Endothelial cell of umbilical vein (primary cell): ENCODE measurements around the gene AK4. TPM values are rescaled to one million over a fixed set of nuclear protein-coding genes. Genes with fewer than 3 reads are reported as not detected.

Source experiments
- BruUV-seq: library from RNA; stranded (reverse); fragments of 400-500 nt; replicated peaks from 2 replicates; lab custom pipeline; 2021; lab: Mats Ljungman, UMichigan
- CTCF ChIA-PET: fragments of 300-600, 350-600 bp; sonication (Branson Sonifier 250); formaldehyde crosslinking; loops from one replicate; lab custom pipeline; 2021; ENCODE audit warnings: antibody characterized with exemption, inconsistent platforms; lab: Charles Lee
- POLR2A ChIA-PET: fragments of 300-600, 350-600 bp; sonication (Branson Sonifier 250); formaldehyde crosslinking; loops from one replicate; lab custom pipeline; 2021; ENCODE audit warnings: antibody characterized with exemption, inconsistent platforms; lab: Charles Lee
- DNase-seq: peaks from one replicate; pipeline ENCODE4 v3.0.0-alpha.2; 2011; ENCODE audit warnings: low read depth, low spot score
- FAIRE-seq: peaks from 2 replicates; lab custom pipeline; 2011; peaks lifted over from hg19 to GRCh38; lab: Jason Lieb, UNC
- H2AFZ ChIP-seq: 2 replicates; pipeline ENCODE4 v1.6.0; 2012; ENCODE audit warnings: low read depth, low read length, control low read depth, inconsistent platforms
- H3K27ac ChIP-seq: 2 replicates; pipeline ENCODE4 v1.5.1; 2011; ENCODE audit warnings: low read depth, mild to moderate bottlenecking, control low read depth, low read length, moderate library complexity; ENCODE audit not compliant: insufficient read depth
- H3K27me3 ChIP-seq, 2 experiments: 2 replicates each; pipeline versions ENCODE4 v1.6.0 to v1.6.1; 2011; ENCODE audit warnings: low read length in 2 of 2, mixed read lengths in 1 of 2; ENCODE audit not compliant: control insufficient read depth in 2 of 2, insufficient read depth in 2 of 2
- H3K36me3 ChIP-seq, 2 experiments: 2 replicates in 1 of 2; 3 replicates in 1 of 2; pipeline ENCODE4 v1.5.1; 2011; ENCODE audit warnings: low read length in 2 of 2, mild to moderate bottlenecking in 1 of 2, moderate library complexity in 1 of 2; ENCODE audit not compliant: control insufficient read depth in 2 of 2, insufficient read depth in 2 of 2; ENCODE audit errors: extremely low read depth in 1 of 2
- H3K4me1 ChIP-seq: 3 replicates; pipeline ENCODE4 v1.5.1; 2011; ENCODE audit warnings: mild to moderate bottlenecking, low read length; ENCODE audit not compliant: control insufficient read depth, insufficient read depth; ENCODE audit errors: extremely low read depth
- H3K4me2 ChIP-seq: 2 replicates; pipeline ENCODE4 v1.6.1; 2011; ENCODE audit warnings: low read length, control low read depth, mixed read lengths; ENCODE audit not compliant: insufficient read depth
- H3K4me3 ChIP-seq, 3 experiments: fragments of 200-600 bp in 1 of 3; sonication (generic), shearing (Covaris generic) in 1 of 3; replicated peaks in 1 of 3; 2 replicates each; pipeline ENCODE4 v1.5.1; 2011 to 2016; ENCODE audit warnings: control low read depth in 3 of 3, low read length in 3 of 3, mild to moderate bottlenecking in 2 of 3, inconsistent platforms in 1 of 3, low read depth in 1 of 3, moderate library complexity in 1 of 3; ENCODE audit not compliant: insufficient read depth in 1 of 3
- H3K79me2 ChIP-seq: 2 replicates; pipeline ENCODE4 v1.6.0; 2012; ENCODE audit warnings: low read length, inconsistent platforms; ENCODE audit not compliant: control insufficient read depth, insufficient read depth
- H3K9ac ChIP-seq: replicated peaks from 2 replicates; pipeline ENCODE3; 2011; ENCODE audit warnings: low read length, control low read depth; ENCODE audit not compliant: insufficient read depth; ENCODE audit errors: extremely low read depth
- H3K9me1 ChIP-seq: replicated peaks from 3 replicates; pipeline ENCODE4 v1.6.0; 2011; ENCODE audit warnings: mild to moderate bottlenecking, low read length; ENCODE audit not compliant: control insufficient read depth, insufficient read depth; ENCODE audit errors: extremely low read depth
- H3K9me3 ChIP-seq: replicated peaks from 2 replicates; pipeline ENCODE4 v1.5.1; 2012; ENCODE audit warnings: low read length, inconsistent platforms; ENCODE audit not compliant: control insufficient read depth, insufficient read depth
- H4K20me1 ChIP-seq: replicated peaks from 2 replicates; pipeline ENCODE3; 2011; ENCODE audit warnings: mild to moderate bottlenecking, low read length; ENCODE audit not compliant: control insufficient read depth, insufficient read depth; ENCODE audit errors: extremely low read depth
- EZH2 ChIP-seq: IDR thresholded peaks from 2 replicates; pipeline ENCODE4 v1.6.1; 2012; ENCODE audit warnings: borderline replicate concordance, low read depth, mild to moderate bottlenecking, moderate library complexity, low read length, inconsistent platforms; ENCODE audit not compliant: severe bottlenecking
- FOS ChIP-seq: IDR thresholded peaks from 2 replicates; pipeline ENCODE4 v1.6.1; 2011; ENCODE audit warnings: mild to moderate bottlenecking, low read length, moderate library complexity, borderline replicate concordance; ENCODE audit not compliant: insufficient read depth
- GATA2 ChIP-seq: IDR thresholded peaks from 2 replicates; pipeline ENCODE4 v1.7.0; 2011; ENCODE audit warnings: low read depth, mild to moderate bottlenecking, moderate library complexity, mixed read lengths, low read length; ENCODE audit not compliant: insufficient read length, insufficient read depth
- JUN ChIP-seq: IDR thresholded peaks from 2 replicates; pipeline ENCODE4 v1.6.1; 2011; ENCODE audit warnings: borderline replicate concordance, low read depth; ENCODE audit not compliant: insufficient read length, insufficient read depth
- MYC ChIP-seq: IDR thresholded peaks from one replicate; pipeline ENCODE4 v1.6.1; 2011; ENCODE audit warnings: mild to moderate bottlenecking, low read depth, low read length
- POLR2A ChIP-seq: IDR thresholded peaks from 2 replicates; pipeline ENCODE4 v1.6.1; 2012; ENCODE audit warnings: low read depth, mild to moderate bottlenecking, control low read depth, low read length
- POLR2AphosphoS5 ChIP-seq: IDR thresholded peaks from 2 replicates; pipeline ENCODE4 v1.6.1; 2012; ENCODE audit warnings: low read depth, mild to moderate bottlenecking, control low read depth, low read length, moderate library complexity; ENCODE audit not compliant: insufficient read depth
- dilution Hi-C: fragments of 300-500 bp; cut with MboI; formaldehyde crosslinking; loops from one replicate; pipeline ENCODE4 v1.15.0; 2019; ENCODE audit warnings: low sequenced_read_pairs; ENCODE audit not compliant: extremely low pct_ligation_motif_present
- intact Hi-C: fragments of 100-400 bp; cut with micrococcal nuclease; formaldehyde crosslinking; loops from one replicate; pipeline ENCODE4 v1.10.0; 2022
- polyA plus RNA-seq, 4 experiments: library from polyadenylated mRNA; depleted of rRNA in 3 of 4; stranded (reverse) in 3 of 4; unstranded in 1 of 4; fragments of >200 nt; gene quantifications; 2 replicates each; pipeline versions ENCODE4 v1.2.1 to v1.2.3, GENCODE V29; 2011 to 2012; ENCODE audit warnings: missing spikeins in 1 of 4
- total RNA-seq: library from RNA; stranded (reverse); gene quantifications from 2 replicates; pipeline ENCODE4 v1.2.3, GENCODE V29; 2021
- TF ChIP-seq, protein P1 (sequence below): IDR thresholded peaks from 2 replicates; pipeline ENCODE4 v1.6.1; 2011; ENCODE audit not compliant: insufficient read depth, insufficient read length
- TF ChIP-seq, protein P2 (sequence below), 2 donors: IDR thresholded peaks; 1 replicate in 1 of 2; 2 replicates in 1 of 2; pipeline ENCODE4 v1.5.1; 2011; ENCODE audit warnings: low read length in 2 of 2, mild to moderate bottlenecking in 2 of 2, moderate library complexity in 2 of 2, control low read depth in 1 of 2, inconsistent platforms in 1 of 2, low read depth in 1 of 2; ENCODE audit not compliant: insufficient read depth in 1 of 2; ENCODE audit errors: extremely low read depth in 1 of 2

Gene AK4
- total and polyA plus RNA-seq, 2 donors (not counting 3 experiments of a cell fraction or from before 2014, with no cell fraction given), result 2.2 to 5.6 TPM

DNA sequence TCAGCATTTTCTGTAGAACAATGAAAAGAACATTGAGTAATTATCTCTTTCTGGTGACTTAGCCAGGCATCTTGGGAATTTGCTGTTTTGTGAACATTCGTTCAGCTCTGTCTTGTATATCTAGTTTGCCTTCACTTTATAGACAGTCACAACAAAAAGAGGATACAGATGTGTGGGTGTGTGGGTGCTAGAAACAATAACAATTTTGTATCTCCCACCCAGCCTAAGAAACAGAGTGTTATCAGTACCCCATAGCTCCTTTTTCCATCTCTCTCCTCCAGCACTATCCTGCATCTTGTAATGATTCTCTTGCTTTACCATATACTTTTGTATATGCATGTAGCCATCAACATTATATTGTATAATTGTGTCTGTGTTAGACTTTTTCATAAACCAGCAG lies 33.0 kb downstream of the AK4 start:
- POLR2A ChIA-PET, result no interaction called here
- H4K20me1 ChIP-seq, result no peaks in the 10 kb centered on the region

More for the DNA sequence above, 33.0 kb downstream of the AK4 start:
- TF ChIP-seq JUN (no peak), MYC (no peak), POLR2A (no peak), POLR2AphosphoS5 (no peak), EZH2 (no peak), GATA2 (no peak), FOS (no peak)
- TF ChIP-seq, protein P1, sequence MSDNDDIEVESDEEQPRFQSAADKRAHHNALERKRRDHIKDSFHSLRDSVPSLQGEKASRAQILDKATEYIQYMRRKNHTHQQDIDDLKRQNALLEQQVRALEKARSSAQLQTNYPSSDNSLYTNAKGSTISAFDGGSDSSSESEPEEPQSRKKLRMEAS, result no peak
- TF ChIP-seq, protein P2, sequence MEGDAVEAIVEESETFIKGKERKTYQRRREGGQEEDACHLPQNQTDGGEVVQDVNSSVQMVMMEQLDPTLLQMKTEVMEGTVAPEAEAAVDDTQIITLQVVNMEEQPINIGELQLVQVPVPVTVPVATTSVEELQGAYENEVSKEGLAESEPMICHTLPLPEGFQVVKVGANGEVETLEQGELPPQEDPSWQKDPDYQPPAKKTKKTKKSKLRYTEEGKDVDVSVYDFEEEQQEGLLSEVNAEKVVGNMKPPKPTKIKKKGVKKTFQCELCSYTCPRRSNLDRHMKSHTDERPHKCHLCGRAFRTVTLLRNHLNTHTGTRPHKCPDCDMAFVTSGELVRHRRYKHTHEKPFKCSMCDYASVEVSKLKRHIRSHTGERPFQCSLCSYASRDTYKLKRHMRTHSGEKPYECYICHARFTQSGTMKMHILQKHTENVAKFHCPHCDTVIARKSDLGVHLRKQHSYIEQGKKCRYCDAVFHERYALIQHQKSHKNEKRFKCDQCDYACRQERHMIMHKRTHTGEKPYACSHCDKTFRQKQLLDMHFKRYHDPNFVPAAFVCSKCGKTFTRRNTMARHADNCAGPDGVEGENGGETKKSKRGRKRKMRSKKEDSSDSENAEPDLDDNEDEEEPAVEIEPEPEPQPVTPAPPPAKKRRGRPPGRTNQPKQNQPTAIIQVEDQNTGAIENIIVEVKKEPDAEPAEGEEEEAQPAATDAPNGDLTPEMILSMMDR (IDR thresholded peaks at IDR 0.05; ENCODE audit: extremely low read depth in 1 of 2, insufficient read depth in 1 of 2, low read depth in 1 of 2, low read length in 2 of 2), result no peak
- intact Hi-C loops, result no loop called here
- BruUV-seq, result no TSS peak
- H3K9me3 ChIP-seq, result no peaks in the 10 kb centered on the region
- H3K27me3 ChIP-seq, result no peaks in the 10 kb centered on the region
- H3K4me1 ChIP-seq, result no peaks in the 10 kb centered on the region
- H3K9ac ChIP-seq, result no peak overlapping the region
- H3K9me1 ChIP-seq, result no peaks in the 10 kb centered on the region
- H3K36me3 ChIP-seq, result no peaks in the 10 kb centered on the region
- no peak overlapping the region for H3K27ac ChIP-seq
- DNase-seq (no peak), FAIRE-seq (no peak)
- no peak overlapping the region for H2AFZ ChIP-seq
- dilution Hi-C loops, result no loop called here
- H3K79me2 ChIP-seq, result no peaks in the 10 kb centered on the region
- H3K4me2 ChIP-seq, result no peak overlapping the region
- no peak overlapping the region for H3K4me3 ChIP-seq
- CTCF ChIA-PET, result interaction anchor here (0.9 to 1.4 kb wide), 5 partner anchors 9 to 106 kb away, joined by 3 to 5 read pairs (median 3); no protein-coding TSS in a partner anchor
